GM12801 (cell line): ENCODE measurements around the gene PRCD.

Experiments used
- CTCF ChIP-seq: IDR thresholded peaks from one replicate; pipeline ENCODE4 v1.5.1; 2011; ENCODE audit warnings: control low read depth; ENCODE audit not compliant: insufficient read length; ENCODE audit errors: extremely low read depth

Gene PRCD

GRCh38 chr17:76523084-76524037 lies 16.5 kb upstream of the PRCD start:
- peak; percentile 8 for TF ChIP-seq CTCF

- no peak for TF ChIP-seq CTCF
Measured at GRCh38 chr17:76524598-76525512, 15.0 kb upstream of the PRCD start.

GRCh38 chr17:76527430-76528111 lies 12.3 kb upstream of the PRCD start:
- no peak for TF ChIP-seq CTCF

- TF ChIP-seq CTCF: no peak
Measured at GRCh38 chr17:76528156-76528527, 11.7 kb upstream of the PRCD start.

GRCh38 chr17:76528528-76529223 lies 11.2 kb upstream of the PRCD start:
- TF ChIP-seq CTCF: no peak

GRCh38 chr17:76529224-76530094 lies 10.4 kb upstream of the PRCD start:
- no peak for TF ChIP-seq CTCF
